HPDE6-E6E7 (cell line): ENCODE results near the gene DUSP19.
"Not testable (repeated sequence)": the region's sequence is repeated elsewhere in the genome, so short reads cannot be mapped to it uniquely, and the experiment has no call there.

ENCODE experiments used
- DNase-seq: peaks from one replicate; pipeline ENCODE4 v3.0.0; 2011; ENCODE audit warnings: missing footprints; ENCODE audit errors: extremely low spot score

Gene DUSP19, protein sequence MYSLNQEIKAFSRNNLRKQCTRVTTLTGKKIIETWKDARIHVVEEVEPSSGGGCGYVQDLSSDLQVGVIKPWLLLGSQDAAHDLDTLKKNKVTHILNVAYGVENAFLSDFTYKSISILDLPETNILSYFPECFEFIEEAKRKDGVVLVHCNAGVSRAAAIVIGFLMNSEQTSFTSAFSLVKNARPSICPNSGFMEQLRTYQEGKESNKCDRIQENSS

DNA sequence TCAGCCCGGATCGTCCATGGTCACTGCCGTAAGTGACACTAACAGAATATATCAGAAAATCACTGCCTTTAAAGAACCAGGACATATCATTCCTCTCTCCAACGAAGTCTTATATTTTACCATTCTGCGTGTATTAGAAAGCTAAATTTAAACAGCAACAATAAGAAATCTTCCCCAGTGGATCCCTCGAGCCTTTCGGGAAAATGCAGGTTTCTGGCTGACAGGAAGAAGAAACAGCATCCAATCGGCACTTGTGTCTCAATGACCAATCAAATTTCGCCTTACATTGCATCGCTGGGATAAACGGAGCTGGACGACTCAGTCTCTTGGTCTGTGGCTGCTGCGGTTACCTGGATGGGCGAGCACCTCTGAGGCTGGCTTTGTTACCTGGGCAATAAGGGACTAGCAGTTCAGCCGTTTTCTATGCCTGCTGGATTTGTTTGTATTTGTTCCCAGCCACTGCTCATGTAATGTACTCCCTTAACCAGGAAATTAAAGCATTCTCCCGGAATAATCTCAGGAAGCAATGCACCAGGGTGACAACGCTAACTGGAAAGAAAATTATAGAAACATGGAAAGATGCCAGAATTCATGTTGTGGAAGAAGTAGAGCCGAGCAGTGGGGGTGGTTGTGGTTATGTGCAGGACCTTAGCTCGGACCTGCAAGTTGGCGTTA lies at the start of gene DUSP19:
TSS of gene DUSP19 (plus strand) at position 284 of the 675 bp plus-strand sequence. CDS start at position 471, 187 bp downstream.
- peak; percentile 97 for DNase-seq

DNA sequence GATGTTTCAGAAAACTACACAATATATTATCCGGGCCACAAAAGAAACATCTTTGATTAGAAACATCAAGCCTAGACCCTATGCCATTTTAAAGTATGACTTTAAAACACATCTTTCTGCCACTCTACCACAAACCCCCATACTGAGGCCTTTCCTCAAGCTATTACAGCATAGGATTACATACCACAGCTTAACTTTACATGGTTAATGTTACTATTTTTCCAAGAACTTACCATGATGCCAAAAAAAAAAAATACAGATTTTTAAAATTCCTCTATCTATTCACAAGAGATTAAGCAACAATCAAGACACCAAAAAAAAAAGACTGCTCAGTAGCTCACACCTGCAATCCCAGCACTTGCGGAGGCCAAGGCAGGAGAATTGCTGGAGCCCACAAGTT lies 49.3 kb upstream of the DUSP19 start:
- DNase-seq, result no peak

DNA sequence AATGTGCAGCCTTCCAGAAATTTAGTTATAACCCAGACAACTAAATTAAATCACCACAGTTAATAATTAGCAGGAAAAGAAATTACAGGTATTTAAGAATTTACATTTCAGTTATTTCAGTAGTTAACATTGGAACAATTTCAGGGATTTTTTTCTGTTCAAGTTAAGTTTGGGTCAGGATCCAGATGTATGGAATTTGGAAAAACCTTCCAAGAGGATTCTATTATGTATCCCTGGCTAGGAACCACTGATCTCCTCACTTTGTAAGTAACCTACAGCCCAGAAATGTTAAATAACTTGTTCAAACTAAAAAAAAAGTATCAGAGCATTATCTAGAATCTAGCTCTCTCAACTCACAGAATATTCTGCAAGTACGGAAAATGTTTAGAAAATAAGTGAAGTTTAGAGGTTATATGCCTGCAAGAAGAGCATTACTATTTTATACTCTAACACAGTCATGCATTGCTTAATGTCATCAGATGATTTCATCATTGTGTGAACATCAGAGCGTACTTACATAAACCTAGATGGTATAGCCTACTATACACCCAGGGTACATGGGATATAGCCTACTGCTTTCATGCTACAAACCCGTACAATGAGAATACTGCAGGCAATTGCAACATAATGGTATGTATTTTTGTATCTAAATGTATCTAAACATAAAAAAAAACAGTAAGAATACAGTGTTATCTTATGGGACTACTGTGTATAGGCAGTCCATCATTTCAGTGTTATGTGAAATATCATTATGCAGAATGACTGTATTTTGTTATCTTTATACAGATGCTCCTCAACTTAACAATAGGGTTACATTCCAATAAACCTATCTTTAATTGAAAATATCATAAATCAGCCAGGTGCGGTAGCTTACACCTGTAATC lies 46.4 kb upstream of the DUSP19 start:
- no peak for DNase-seq

DNA sequence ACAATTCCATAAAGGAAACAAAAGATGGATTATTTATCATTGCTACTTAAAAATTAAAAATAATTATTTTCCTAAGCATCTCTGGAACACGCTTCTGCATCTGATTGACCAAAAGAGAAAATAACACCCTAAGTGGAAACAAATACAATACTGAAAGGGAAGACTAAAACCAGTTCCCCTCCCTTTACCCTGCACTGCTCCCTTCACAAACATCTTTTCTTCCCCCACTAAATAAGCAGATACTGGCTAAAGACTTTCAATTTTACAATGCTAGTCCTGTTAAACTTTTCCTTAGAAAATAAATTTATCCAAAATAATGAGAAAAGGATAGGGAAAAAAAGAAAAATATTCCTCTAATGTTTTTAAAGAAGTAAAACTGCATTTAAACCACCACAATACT lies 44.6 kb upstream of the DUSP19 start:
- no peak for DNase-seq

DNA sequence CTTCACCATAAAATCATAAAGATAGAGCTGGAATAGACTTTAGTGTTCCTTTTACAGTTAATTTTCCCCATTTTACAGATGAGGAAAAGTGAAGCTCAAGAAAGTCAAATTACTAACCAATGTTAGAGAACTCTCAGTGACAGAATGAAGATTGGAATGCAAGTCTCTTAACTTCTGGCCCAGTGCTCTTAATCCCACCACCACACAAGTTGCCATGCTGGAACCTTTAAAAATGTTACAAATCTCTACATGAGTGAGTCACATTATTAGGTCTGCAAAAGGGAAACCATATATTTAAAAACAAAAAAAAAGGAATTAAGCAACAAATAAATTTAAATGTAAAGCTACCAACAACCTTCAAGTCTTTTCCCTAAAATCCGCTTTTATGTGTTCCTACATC lies 43.7 kb upstream of the DUSP19 start:
- no peak for DNase-seq

DNA sequence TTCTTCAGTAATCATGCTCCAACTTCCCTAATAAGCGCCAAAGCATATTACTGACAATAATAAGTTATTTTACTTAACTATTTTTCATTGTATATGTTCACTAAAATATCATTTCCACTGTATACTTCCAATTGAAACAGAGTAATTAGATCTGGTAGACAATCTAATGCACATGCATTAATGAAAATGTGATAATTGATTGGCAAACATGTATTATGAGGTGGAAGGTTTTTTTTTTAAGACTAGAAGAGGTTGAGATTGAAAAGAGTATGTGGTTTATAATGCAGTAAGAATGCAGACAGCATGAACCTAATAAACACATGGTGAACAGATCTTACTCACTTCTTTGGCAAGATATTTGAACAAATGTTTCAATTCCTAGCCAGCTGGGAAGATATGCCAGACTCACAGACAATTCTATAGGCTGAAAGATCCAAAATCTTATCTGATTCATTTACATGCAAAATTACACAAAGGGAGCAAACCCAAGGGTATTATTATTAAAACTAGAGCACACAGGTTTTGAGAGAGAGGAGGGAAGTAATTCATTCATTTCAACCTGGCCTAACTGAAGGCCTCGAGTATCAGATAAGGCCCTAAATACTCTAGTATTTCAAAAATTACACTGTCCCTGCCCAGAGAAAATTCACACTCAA lies 43.1 kb upstream of the DUSP19 start:
- no peak for DNase-seq

DNA sequence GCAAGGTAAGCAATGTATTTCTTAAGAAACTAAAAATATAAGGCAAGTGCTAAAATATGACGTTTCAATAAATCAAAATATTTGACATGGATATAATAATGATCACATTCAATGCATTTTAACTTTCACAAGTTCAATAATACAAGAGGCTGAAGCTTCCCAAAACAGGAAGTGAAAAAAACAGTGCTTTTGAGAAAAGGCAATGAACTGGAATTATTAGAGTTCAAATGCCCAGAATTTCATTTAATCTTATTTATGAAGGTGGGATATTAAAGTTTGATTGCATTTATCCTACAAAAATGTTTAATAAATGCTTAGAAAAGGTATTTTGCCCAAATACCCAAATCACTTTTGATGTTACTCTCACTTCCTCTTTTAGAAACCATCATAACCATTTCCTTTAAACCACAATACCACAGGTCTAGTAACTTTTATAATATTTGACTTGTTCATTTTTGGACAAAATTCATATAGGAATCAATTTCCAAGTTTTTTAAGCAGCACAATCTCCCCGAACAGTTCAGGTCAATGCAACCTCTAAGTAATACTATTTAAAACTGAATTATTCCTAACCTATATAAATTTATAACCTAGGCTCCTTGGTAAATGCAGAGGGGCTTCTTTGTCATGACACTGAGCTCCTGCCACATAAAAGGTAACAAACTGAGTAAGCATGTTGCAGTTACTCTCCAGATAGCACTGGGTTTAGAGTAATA lies 42.4 kb upstream of the DUSP19 start:
- DNase-seq, result no peak

DNA sequence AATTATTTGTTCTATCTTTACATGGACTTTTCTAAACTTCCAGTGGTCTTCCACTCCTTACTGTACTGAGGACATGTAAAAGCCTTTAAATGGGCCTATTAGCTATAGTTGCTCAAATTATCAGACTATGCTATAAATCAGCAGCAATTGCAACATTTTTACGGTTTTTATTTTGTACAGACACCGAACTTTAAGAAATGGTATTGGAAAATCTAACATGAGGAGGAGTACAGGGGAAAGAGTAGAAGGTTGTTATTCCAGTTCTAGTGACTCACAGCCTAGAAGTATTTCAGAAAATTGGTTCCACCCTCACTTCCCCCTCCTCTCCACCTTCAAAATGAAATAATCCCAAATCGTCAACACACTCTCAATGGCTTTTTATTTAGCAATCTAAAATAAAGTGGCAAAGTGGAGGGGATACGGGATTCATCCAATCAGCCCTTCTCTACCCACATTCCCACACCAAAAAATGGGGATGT lies 41.4 kb upstream of the DUSP19 start:
- peak; percentile 40 for DNase-seq

DNA sequence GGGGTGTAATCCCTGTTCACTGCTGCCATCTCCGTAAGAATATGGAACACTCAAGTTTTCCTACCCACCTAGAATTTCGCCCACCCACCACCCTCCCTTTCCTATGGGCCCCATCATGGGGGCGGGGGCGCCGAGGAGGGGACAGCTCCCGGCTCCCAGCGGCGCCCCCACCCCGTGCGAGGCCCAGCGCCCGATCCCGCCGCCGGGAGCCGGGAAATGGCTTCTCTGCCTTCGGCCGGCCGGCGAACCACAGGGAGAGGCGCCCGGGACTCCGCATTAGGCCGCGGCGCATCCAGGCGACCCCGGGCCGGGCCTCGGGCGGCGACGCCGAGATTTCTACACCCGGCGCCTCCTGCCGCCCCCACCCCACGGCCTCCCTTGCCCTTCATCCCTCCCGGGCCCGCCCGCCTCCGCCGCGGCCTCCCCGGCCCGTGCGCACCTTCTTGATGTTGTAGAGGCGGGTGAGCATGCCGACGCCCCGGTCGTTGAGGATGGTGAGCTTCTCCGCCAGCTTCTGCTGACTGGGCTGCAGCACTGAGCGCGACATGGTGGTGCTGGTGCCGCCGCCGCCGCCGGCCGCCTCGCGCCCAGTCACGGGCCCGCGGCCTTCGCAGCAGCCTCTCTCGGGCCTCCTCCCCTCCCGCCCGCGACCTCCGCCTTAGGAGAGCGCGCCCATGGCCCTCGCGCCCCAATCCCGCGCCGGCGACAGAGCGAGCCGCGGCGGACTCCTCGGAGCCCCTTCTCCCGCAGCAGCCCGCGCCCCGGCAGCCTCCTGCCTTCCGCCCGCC lies 40.8 kb upstream of the DUSP19 start:
- DNase-seq, result peak; percentile 10

DNA sequence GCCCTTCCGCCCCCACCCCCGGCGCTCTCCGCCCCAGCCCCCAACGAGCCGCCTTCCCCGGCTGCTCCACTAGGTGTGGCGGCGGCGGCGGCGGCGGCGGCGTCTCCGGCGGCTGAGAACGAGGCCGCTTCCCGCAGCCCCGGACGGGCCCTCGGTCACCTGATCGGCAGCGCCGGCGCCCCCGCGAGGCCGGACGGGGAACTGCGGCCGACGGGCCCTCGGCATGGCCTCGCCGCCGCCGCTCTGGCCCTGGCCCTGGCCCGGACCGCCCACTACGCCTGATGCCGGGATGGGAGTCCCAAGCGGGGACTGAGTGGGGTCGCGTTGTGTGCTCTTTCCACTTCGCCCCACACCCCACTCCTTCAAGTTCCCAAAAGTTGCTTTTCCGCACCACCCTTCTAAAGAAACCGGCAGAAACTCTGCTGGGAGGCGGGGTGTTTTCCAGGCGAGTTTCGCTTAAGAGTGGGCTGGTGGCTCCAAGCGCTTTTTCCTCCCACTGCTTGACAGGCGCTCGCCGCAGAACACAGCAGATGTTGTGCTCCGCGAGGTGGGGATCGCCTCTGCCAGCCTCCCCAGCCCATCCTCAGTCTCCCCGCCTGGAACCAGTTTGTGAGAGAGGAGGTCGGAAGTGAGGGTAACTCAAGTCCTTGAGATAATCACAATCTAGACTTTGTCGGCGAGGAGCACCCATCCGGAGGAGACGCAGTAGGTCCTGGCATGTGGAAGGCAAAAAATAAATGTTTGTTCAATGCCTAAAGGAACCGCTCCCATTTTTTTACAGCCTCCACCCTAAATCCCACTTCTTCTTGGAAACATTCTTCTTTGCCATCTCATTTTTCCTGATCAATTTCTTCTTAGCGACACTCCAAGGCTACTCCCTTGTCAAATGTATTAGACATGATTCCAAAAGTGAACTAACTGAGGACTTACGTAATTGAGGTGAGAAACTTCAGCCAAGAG lies 39.9 kb upstream of the DUSP19 start, which contains the start of gene NCKAP1:
TSS of gene NCKAP1 (minus strand) at position 117 of the 960 bp plus-strand sequence. CDS start 358 bp downstream, outside the sequence.
- DNase-seq, result peak; percentile 76

DNA sequence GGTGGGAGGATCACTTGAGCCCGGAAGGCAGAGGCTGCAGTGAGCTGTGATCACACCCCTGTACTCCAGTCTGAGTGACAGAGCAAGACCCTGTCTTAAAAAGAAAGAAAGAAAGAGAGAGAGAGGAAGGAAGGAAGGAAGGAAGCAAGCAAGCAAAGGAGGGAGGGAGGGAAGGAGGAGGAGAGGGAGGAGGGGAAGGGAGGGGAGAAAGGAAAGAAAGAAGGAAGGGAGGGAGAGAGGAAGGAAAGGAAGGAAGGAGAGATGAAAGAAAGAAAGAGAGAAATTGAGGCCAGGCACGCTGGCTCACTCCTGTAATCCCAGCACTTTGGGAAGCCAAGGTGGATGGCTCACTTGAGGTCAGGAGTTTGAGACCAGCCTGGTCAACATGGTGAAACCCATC lies 37.9 kb upstream of the DUSP19 start:
- DNase-seq, result no peak

DNA sequence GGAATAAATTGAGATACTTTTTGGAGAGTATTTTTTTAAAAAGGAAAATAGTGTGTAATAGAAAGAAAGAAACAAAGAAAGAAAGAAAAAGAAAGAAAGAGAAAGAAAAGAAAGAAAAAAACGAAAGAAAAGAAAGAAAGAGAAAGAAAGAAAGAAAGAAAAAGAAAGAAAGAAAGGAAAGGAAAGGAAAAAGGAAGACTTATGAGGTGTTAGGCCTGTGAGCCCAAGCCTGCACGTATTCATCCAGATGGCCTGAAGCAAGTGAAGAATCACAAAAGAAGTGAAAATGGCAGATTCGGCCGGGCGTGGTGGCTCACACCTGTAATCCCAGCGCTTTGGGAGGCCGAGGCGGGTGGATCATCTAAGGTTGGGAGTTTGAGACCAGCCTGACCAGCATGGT lies 35.0 kb upstream of the DUSP19 start:
- not testable (repeated sequence) for DNase-seq

DNA sequence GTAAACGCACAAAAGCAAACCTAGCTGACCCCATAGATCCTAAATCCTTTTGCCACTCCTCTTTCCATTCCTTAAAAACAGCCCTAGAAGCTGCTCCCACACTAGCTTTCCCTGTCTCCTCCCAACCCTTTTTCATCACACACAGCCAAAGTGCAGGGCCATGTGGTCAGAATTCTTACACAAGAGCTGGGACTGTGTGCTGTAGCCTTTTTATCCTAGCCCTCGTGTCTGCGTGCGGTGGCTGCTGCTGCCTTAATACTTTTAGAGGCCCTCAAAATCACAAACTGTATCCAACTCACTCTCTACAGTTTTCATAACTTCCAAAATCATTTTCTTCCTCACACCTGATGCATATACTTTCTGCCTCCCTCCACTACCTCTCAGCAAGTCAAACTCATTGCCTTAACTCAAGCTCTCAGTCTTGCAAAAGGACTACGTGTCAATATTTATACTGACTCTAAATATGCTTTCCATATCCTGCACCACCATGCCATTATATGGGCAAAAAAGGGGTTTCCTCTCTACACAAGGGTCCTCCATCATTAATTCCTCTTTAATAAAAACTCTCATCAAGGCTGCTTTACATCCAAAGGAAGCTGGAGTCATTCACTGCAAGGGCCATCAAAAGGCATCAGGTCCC lies 30.9 kb upstream of the DUSP19 start:
- DNase-seq, result not testable (repeated sequence)

DNA sequence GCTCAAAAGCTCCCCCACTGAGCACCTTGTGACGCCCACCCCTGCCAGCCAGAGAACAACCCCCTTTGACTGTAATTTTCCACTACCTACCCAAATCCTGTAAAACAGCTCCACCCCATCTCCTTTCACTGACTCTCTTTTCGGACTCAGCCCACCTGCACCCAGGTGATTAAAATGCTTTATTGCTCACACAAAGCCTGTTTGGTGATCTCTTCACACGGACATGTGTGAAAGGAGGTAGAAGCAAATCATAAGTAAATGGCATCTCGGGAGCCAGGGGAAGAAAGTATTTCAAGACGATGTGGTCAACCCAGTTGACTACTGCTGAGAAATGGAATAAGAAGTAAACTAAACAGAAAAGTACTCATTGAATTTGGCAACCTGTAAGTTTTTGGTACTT lies 29.1 kb upstream of the DUSP19 start:
- no peak for DNase-seq

DNA sequence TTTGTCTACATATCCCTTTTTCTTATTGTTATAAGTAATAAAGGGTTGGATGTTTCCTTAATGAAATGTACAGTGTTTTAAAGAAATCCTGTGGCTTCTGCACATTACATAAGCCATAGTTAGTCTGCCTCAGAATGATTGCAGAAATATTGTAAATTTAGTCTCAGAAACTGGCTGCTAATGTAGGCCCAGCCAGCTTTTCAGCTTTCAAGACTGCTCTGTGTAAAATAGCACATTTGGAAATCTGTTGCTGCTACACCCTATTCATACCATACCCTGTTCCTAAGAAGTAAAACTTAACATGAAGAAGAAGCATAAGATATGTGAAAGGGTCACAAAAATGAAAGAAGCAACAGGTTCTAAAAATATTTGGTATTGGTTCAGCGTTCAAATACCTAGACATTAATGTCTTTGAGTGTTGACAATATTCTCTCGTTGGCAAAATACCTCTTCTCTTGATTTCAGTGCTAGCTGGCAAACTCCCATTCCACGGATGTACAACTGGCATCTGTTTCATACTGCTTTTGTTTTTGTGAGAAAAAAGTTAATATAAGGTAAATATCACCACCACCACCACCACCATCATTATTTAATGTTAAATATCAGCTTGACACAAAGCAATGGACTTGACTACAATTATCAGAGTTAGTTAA lies 21.1 kb upstream of the DUSP19 start:
- no peak for DNase-seq

DNA sequence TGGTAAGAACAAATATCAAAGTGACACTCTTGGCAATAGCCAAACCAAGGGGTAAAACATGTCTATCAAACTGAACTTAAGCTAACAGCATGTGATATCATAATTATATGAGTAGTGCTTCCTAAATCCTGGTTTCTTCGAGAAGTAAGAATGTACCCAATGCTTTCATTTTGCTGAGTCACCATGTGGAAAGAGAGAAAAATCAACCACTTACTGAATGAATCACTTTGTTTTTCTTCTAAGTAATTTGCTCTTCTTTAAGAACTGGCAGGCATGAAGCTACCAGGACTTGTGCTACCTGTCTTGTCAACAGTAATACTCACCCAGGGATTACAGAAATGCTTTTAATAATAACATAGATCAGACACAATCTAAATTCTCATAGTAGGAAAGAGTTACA lies 19.0 kb upstream of the DUSP19 start:
- peak; percentile 50 for DNase-seq

DNA sequence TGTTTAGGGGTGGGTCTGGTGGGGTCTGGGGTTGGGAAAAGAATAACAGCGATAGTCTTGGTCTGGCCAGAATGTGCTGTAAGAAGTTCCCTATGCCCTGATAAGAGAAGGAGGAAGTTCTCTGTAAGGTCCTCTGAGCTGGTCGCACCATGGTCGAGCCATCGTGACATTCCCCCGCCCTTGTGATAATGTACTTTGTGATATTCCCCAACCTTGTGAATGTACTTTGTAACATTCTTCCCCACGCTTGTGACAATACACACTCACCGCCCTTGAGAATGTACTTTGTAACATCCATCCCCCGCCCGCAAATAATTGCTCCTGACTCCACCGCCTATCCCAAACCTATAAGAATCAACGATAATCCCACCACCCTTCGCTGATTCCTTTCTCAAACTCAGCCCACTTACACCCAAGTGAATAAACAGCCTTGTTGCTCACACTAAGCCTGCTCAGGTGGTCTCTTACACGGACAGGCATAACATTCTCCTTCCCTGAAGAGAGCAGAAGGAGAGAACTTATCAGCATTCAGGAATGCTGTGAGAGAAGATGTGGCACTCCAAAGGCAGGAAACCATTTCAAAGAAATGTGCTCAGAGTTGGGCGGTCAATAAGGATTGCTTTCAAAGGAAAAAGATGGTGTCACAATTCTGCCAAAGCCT lies 17.8 kb upstream of the DUSP19 start:
- DNase-seq, result no peak

DNA sequence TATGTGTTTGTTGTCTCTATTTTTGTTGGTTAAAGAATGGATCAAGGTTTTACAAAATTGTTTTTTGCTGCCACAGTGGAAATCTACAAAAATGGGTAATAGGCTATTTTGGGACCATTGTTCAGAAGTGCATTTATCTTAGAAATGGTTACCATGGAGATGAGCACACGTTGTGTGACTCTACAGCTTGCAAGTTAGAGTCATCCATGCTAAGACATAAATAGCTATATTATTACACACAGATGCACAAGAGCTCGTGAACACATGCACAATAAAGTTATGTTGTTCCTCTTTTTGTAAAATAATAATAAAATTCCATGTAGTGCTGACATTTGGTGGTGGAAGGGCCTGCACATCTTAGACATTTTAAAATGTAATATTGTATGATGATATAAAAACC lies 15.5 kb upstream of the DUSP19 start:
- no peak for DNase-seq
